Activated CD8-positive, alpha-beta T cell treated with anti-CD3 and anti-CD28 coated beads, Interleukin-2, amount 10 ng/mL, durations not matched to agents 7 days and 5 days (primary cell): ENCODE results near the gene ITGA4. TPM values are rescaled to one million over a fixed set of nuclear protein-coding genes. Genes with fewer than 3 reads are reported as not detected.
"Not testable (repeated sequence)": the region's sequence is repeated elsewhere in the genome, so short reads cannot be mapped to it uniquely, and the experiment has no call there.

ENCODE experiments used
- ATAC-seq: fragments of 150-1000 bp; cut with Tn5 transposase; one replicate; pipeline ENCODE4 v1.10.0; 2021; ENCODE audit warnings: moderate library complexity
- CTCF ChIA-PET: fragments of 350-600 bp; sonication (Branson Sonifier 250); formaldehyde crosslinking; loops from one replicate; lab custom pipeline; 2021; ENCODE audit warnings: antibody characterized with exemption; lab: Charles Lee
- POLR2A ChIA-PET: fragments of 350-600 bp; sonication (Branson Sonifier 250); formaldehyde crosslinking; loops from one replicate; lab custom pipeline; 2021; ENCODE audit warnings: antibody characterized with exemption; lab: Charles Lee
- DNase-seq: peaks from one replicate; pipeline ENCODE4 v3.0.0-alpha.2; 2020
- H3K27ac Mint-ChIP-seq: one replicate; pipeline ENCODE4 v1.8.0; 2021; ENCODE audit warnings: mild to moderate bottlenecking, mixed read lengths
- H3K27me3 Mint-ChIP-seq: one replicate; pipeline ENCODE4 v1.8.0; 2021; ENCODE audit warnings: low read depth, mixed read lengths
- H3K36me3 Mint-ChIP-seq: one replicate; pipeline ENCODE4 v1.8.0; 2021; ENCODE audit warnings: low read depth, mixed read lengths
- H3K4me1 Mint-ChIP-seq: one replicate; pipeline ENCODE4 v1.8.0; 2021; ENCODE audit warnings: low read depth, mixed read lengths
- H3K4me3 Mint-ChIP-seq: one replicate; pipeline ENCODE4 v1.8.0; 2021; ENCODE audit warnings: mild to moderate bottlenecking, mixed read lengths
- H3K9me3 Mint-ChIP-seq: one replicate; pipeline ENCODE4 v1.8.0; 2022; ENCODE audit warnings: mixed read lengths; ENCODE audit not compliant: insufficient read depth
- total RNA-seq, 2 experiments: library from RNA; stranded (reverse); gene quantifications; one replicate each; pipeline ENCODE4 v1.2.3, GENCODE V29; 2021

ITGA4 gene
- total RNA-seq, 2 experiments from 2014 or later, result 144 to 152 TPM

- DNase-seq (peak; percentile 40), ATAC-seq (peak; percentile 55)
- H3K4me1 Mint-ChIP-seq, result peaks cover 22% of the 10 kb centered on the region
- peaks cover 13% of the 10 kb centered on the region for H3K36me3 Mint-ChIP-seq
- no peak overlapping the region for H3K4me3 Mint-ChIP-seq
- CTCF ChIA-PET, result interaction anchor here (1.2 to 2.7 kb wide), 7 partner anchors 9 to 277 kb away, joined by 4 to 15 read pairs (median 5); partner anchors contain the start of gene ITGA4
- no peaks in the 10 kb centered on the region for H3K27me3 Mint-ChIP-seq
- POLR2A ChIA-PET, result interaction anchor here (0.8 kb wide), 1 partner anchor 19 kb away, joined by 3 read pairs; no protein-coding TSS in a partner anchor
- no peak overlapping the region for H3K27ac Mint-ChIP-seq
- H3K9me3 Mint-ChIP-seq, result peaks cover 9% of the 10 kb centered on the region
Measured at GRCh38 chr2:181438261-181438660, 18.9 kb upstream of the ITGA4 start.

GRCh38 chr2:181440344-181440743 is 16.8 kb upstream of the ITGA4 start:
- no peaks in the 10 kb centered on the region for H3K36me3 Mint-ChIP-seq
- no peaks in the 10 kb centered on the region for H3K27me3 Mint-ChIP-seq
- ChIA-PET POLR2A (no interaction called here), CTCF (interaction anchor here (1.6 to 2.7 kb wide), 4 partner anchors 9 to 26 kb away, joined by 3 to 15 read pairs (median 8); partner anchors contain the start of gene ITGA4)
- H3K4me1 Mint-ChIP-seq, result peaks cover 35% of the 10 kb centered on the region
- no peaks in the 10 kb centered on the region for H3K9me3 Mint-ChIP-seq
- DNase-seq, result no peak
- H3K27ac Mint-ChIP-seq, result no peak overlapping the region
- no peak overlapping the region for H3K4me3 Mint-ChIP-seq
- no peak for ATAC-seq

DNA sequence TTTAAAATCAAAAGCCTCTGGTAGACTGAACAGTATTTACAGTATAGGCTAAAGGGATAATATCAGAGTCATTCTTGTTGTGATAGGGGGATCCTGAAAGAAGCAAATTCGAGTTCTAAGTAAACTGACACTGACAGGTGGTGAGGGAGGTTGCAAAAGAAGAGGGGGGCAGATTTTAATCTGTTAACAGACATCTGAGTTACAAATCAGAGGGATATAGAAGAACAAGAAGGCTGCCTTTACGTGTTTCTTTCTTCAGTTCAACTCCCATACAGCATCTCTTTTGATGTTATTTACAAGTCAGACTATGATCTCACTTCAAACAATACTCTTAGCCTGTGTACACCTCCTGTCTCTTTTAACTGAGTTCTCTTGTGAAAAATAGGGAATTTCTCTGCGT is 16.3 kb upstream of the ITGA4 start:
- Mint-ChIP-seq H3K9me3 (no peaks in the 10 kb centered on the region), H3K27ac (no peak overlapping the region), H3K4me1 (peaks cover 35% of the 10 kb centered on the region), H3K4me3 (no peak overlapping the region), H3K27me3 (no peaks in the 10 kb centered on the region), H3K36me3 (no peaks in the 10 kb centered on the region)
- ATAC-seq (no peak), DNase-seq (no peak)
- POLR2A ChIA-PET, result no interaction called here
- CTCF ChIA-PET, result interaction anchor here (0.9 to 1.2 kb wide), 2 partner anchors 10 to 337 kb away, joined by 3 to 4 read pairs; no protein-coding TSS in a partner anchor

DNA sequence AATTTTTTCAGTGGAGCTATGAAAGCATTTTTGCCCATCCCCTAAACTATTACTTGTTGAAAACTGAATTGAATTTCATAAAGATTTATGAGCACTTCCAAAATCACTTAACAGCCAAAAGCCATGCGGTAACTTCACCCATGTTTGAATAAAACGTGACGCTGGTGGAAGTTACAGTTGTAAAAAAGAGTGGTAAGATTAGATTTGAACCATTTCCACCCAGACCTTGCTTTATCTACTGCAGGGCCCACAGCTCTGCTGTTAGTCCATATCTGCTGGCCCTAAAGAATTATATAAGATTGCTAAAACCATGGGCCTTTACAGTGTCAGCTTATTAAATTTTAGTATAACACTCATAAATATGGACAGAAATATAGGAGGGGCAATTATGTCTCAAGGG is 15.5 kb upstream of the ITGA4 start:
- Mint-ChIP-seq H3K36me3 (no peaks in the 10 kb centered on the region), H3K27ac (no peak overlapping the region), H3K9me3 (no peaks in the 10 kb centered on the region), H3K27me3 (no peaks in the 10 kb centered on the region), H3K4me3 (no peak overlapping the region), H3K4me1 (peaks cover 38% of the 10 kb centered on the region)
- CTCF ChIA-PET, result interaction anchor here (0.9 to 3.7 kb wide), 3 partner anchors 10 to 337 kb away, joined by 3 to 20 read pairs (median 4); partner anchors contain the start of gene ITGA4
- ATAC-seq (no peak), DNase-seq (no peak)
- POLR2A ChIA-PET, result interaction anchor here (1.2 kb wide), 1 partner anchor 15 kb away, joined by 3 read pairs; no protein-coding TSS in a partner anchor

GRCh38 chr2:181444654-181445053 is 12.5 kb upstream of the ITGA4 start:
- POLR2A ChIA-PET, result interaction anchor here (1.0 kb wide), 1 partner anchor 13 kb away, joined by 4 read pairs; the partner anchor contains the start of gene ITGA4
- H3K4me3 Mint-ChIP-seq, result no peak overlapping the region
- no peaks in the 10 kb centered on the region for H3K27me3 Mint-ChIP-seq
- H3K9me3 Mint-ChIP-seq, result peaks cover 3% of the 10 kb centered on the region
- no peak for DNase-seq
- no peak overlapping the region for H3K27ac Mint-ChIP-seq
- CTCF ChIA-PET, result interaction anchor here (1.0 to 3.7 kb wide), 4 partner anchors 9 to 20 kb away, joined by 3 to 20 read pairs (median 4); partner anchors contain the start of gene ITGA4
- peaks cover 28% of the 10 kb centered on the region for H3K4me1 Mint-ChIP-seq
- H3K36me3 Mint-ChIP-seq, result peaks cover 7% of the 10 kb centered on the region
- ATAC-seq, result no peak

GRCh38 chr2:181446985-181447384 is 10.2 kb upstream of the ITGA4 start:
- DNase-seq (no peak), ATAC-seq (no peak)
- ChIA-PET POLR2A (interaction anchor here (0.7 kb wide), 1 partner anchor 171 kb away, joined by 4 read pairs; no protein-coding TSS in a partner anchor), CTCF (interaction anchor here (0.9 to 1.1 kb wide), 2 partner anchors 11 to 243 kb away, joined by 3 to 7 read pairs; partner anchors contain the start of gene ITGA4)
- H3K36me3 Mint-ChIP-seq, result peaks cover 7% of the 10 kb centered on the region
- H3K27me3 Mint-ChIP-seq, result no peaks in the 10 kb centered on the region
- no peak overlapping the region for H3K4me3 Mint-ChIP-seq
- peaks cover 3% of the 10 kb centered on the region for H3K9me3 Mint-ChIP-seq
- H3K4me1 Mint-ChIP-seq, result peaks cover 25% of the 10 kb centered on the region
- H3K27ac Mint-ChIP-seq, result peak overlapping the region; percentile 19

- ATAC-seq, H3K27me3 Mint-ChIP-seq, H3K9me3 Mint-ChIP-seq, POLR2A ChIA-PET, H3K27ac Mint-ChIP-seq, CTCF ChIA-PET, DNase-seq, H3K4me3 Mint-ChIP-seq: not testable (repeated sequence)
- Mint-ChIP-seq H3K4me1 (peaks cover 23% of the 10 kb centered on the region), H3K36me3 (peaks cover 11% of the 10 kb centered on the region)
Measured at GRCh38 chr2:181449278-181449677, 7.9 kb upstream of the ITGA4 start.

DNA sequence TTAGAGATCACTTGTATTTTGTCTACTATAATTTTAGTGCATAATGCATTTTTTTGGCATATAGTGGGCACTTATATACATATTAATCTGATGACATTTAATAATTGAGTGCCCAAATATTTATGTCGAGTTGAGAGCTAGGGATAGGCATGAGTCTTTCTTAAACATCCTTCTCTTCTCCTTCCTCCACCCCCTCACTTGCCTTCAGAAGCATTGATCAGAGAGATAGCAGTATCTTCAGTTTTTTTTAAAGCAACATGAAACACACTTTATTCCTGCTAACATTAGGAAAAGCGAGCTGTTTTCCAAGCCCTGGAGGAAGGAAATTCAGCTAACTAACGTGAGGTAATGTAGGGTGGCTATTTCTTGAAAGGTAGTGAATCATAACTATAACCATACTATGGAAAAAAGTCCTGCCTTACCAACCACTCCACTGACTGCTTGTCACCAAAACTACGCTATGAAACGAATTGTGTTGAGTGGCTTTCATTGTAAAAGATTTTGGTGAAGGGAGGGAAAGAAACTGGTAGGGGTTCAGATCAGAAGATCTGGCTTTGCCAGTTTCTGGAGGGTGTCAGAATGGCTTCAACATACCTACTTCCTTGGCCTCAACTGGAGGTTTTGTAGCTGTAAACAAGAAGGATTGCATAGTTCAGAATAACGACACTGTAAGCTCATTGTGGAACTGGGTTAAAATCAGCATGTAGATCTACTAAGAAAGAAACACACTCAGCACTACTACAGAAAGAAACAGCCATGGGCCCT is 2.3 kb upstream of the ITGA4 start:
- ChIA-PET CTCF (interaction anchor here (0.8 to 6.9 kb wide), 12 partner anchors 12 to 350 kb away, joined by 3 to 69 read pairs (median 5); no protein-coding TSS in a partner anchor), POLR2A (interaction anchor here (1.0 to 2.0 kb wide), 3 partner anchors 142 to 349 kb away, joined by 3 to 7 read pairs (median 5); no protein-coding TSS in a partner anchor)
- Mint-ChIP-seq H3K4me3 (no peak overlapping the region), H3K36me3 (peaks cover 35% of the 10 kb centered on the region), H3K27ac (peak overlapping the region; percentile 81), H3K27me3 (no peaks in the 10 kb centered on the region), H3K4me1 (peaks cover 29% of the 10 kb centered on the region), H3K9me3 (no peaks in the 10 kb centered on the region)
- DNase-seq (no peak), ATAC-seq (no peak)

GRCh38 chr2:181456660-181457120 is 496 bp upstream of the ITGA4 start:
- ATAC-seq (peak; percentile 81), DNase-seq (peak; percentile 92)
- ChIA-PET CTCF (interaction anchor here (0.6 to 6.9 kb wide), 28 partner anchors 10 to 355 kb away, joined by 3 to 69 read pairs (median 6); no protein-coding TSS in a partner anchor), POLR2A (interaction anchor here (0.6 to 6.8 kb wide), 32 partner anchors 9 to 375 kb away, joined by 3 to 249 read pairs (median 4); no protein-coding TSS in a partner anchor)
- Mint-ChIP-seq H3K27me3 (no peaks in the 10 kb centered on the region), H3K36me3 (peaks cover 47% of the 10 kb centered on the region), H3K27ac (peak overlapping the region; percentile 89), H3K4me1 (peaks cover 34% of the 10 kb centered on the region), H3K9me3 (no peaks in the 10 kb centered on the region), H3K4me3 (peak overlapping the region; percentile 89)

GRCh38 chr2:181457741-181458425 is 697 bp downstream of the ITGA4 start:
- CTCF ChIA-PET, result interaction anchor here (0.5 to 6.9 kb wide), 34 partner anchors 11 to 480 kb away, joined by 3 to 69 read pairs (median 6); no protein-coding TSS in a partner anchor
- Mint-ChIP-seq H3K27ac (peak overlapping the region; percentile 89), H3K4me3 (peak overlapping the region; percentile 89), H3K36me3 (peaks cover 57% of the 10 kb centered on the region), H3K4me1 (peaks cover 40% of the 10 kb centered on the region), H3K27me3 (no peaks in the 10 kb centered on the region), H3K9me3 (no peaks in the 10 kb centered on the region)
- ATAC-seq (peak; percentile 23), DNase-seq (peak; percentile 63)
- POLR2A ChIA-PET, result interaction anchor here (0.7 to 6.8 kb wide), 26 partner anchors 9 to 373 kb away, joined by 3 to 249 read pairs (median 5); no protein-coding TSS in a partner anchor

DNA sequence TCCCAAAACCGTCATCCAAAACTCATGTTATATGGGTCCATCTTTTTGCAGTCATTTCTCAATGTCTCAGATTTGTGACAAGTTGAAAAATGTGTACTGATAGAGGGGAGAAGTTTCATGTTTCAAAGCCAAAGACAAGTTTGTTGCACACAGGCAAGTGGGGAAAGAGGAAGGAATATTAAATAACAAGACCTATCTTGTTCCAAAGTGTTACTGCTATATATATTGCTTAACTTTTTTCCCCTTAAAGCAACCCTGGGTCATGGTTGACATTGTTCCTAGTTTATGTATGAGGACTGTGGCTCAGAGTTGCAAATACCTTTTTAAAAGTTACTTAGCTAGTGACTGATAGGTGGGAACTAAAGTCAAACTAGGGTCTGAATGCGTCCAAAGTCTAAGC is 1.7 kb downstream of the ITGA4 start:
- Mint-ChIP-seq H3K9me3 (no peaks in the 10 kb centered on the region), H3K4me1 (peaks cover 50% of the 10 kb centered on the region), H3K27me3 (no peaks in the 10 kb centered on the region), H3K36me3 (peaks cover 64% of the 10 kb centered on the region), H3K4me3 (peak overlapping the region; percentile 89), H3K27ac (peak overlapping the region; percentile 89)
- POLR2A ChIA-PET, result interaction anchor here (0.8 to 6.8 kb wide), 7 partner anchors 8 to 354 kb away, joined by 3 to 249 read pairs (median 30); no protein-coding TSS in a partner anchor
- CTCF ChIA-PET, result interaction anchor here (0.6 to 6.9 kb wide), 7 partner anchors 10 to 354 kb away, joined by 3 to 69 read pairs (median 10); no protein-coding TSS in a partner anchor
- ATAC-seq (no peak), DNase-seq (no peak)
